Keratinocyte (primary cell): Measurements from ENCODE around the gene C12orf75.

Experiments
- EZH2 ChIP-seq: IDR thresholded peaks from one replicate; pipeline ENCODE4 v1.6.1; 2012; ENCODE audit warnings: inconsistent platforms, mild to moderate bottlenecking, low read length, moderate library complexity
- TF ChIP-seq, protein P1 (sequence below), 3 experiments: IDR thresholded peaks in 1 of 3; conservative IDR thresholded peaks in 1 of 3; optimal IDR thresholded peaks in 1 of 3; 2 replicates in 2 of 3; 3 replicates in 1 of 3; pipeline versions ENCODE3 to v1.5.1; 2011; ENCODE audit warnings: low read length in 3 of 3, mild to moderate bottlenecking in 3 of 3, moderate library complexity in 2 of 3, control low read depth in 1 of 3, inconsistent platforms in 1 of 3; ENCODE audit not compliant: insufficient read depth in 2 of 3; ENCODE audit errors: extremely low read depth in 1 of 3

DNA sequence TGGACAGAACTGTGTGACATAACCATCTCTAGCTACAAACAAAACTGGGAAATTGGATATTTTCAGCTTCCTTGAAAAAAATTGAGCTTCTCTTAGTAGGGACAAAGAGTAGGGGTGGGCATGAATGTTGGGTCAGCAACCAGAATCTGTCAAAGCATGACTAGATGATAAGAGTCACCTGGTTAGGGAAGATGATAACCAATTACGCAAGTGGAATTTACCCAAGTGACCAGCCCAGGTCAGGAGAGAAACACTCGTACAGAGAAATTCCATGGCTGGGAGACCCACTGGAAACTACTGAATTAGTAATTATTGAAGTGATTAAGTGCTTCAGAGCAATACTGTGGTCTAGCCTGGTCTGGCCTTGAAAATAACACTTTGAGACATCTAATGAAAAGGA, 36.3 kb upstream of the C12orf75 start:
- TF ChIP-seq, protein P1, sequence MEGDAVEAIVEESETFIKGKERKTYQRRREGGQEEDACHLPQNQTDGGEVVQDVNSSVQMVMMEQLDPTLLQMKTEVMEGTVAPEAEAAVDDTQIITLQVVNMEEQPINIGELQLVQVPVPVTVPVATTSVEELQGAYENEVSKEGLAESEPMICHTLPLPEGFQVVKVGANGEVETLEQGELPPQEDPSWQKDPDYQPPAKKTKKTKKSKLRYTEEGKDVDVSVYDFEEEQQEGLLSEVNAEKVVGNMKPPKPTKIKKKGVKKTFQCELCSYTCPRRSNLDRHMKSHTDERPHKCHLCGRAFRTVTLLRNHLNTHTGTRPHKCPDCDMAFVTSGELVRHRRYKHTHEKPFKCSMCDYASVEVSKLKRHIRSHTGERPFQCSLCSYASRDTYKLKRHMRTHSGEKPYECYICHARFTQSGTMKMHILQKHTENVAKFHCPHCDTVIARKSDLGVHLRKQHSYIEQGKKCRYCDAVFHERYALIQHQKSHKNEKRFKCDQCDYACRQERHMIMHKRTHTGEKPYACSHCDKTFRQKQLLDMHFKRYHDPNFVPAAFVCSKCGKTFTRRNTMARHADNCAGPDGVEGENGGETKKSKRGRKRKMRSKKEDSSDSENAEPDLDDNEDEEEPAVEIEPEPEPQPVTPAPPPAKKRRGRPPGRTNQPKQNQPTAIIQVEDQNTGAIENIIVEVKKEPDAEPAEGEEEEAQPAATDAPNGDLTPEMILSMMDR (optimal IDR thresholded peaks at IDR 0.05 in 1 of 3, IDR thresholded peaks at IDR 0.05 in 1 of 3, conservative IDR thresholded peaks at IDR 0.05 in 1 of 3; ENCODE audit: extremely low read depth in 1 of 3, insufficient read depth in 2 of 3, low read length in 3 of 3) = no peak
- TF ChIP-seq EZH2 = no peak
